MM.1S (cell line): Measurements from ENCODE around the gene NTF3.

Experiments
- EZH2 ChIP-seq: fragments of 300-600 bp; sonication (generic); optimal IDR thresholded peaks from 2 replicates; pipeline ENCODE3; 2017; ENCODE audit warnings: low read depth, mild to moderate bottlenecking, antibody characterized with exemption, low read length, mixed read lengths
- EZH2phosphoT487 ChIP-seq: fragments of 300-600 bp; sonication (generic); IDR thresholded peaks from 2 replicates; pipeline ENCODE4 v1.6.1; 2018; ENCODE audit warnings: antibody characterized with exemption, low read length
- TF ChIP-seq, protein P1 (sequence below): fragments of 300-600 bp; sonication (generic); IDR thresholded peaks from 2 replicates; pipeline ENCODE4 v1.5.1; 2016; ENCODE audit warnings: antibody characterized with exemption, low read length, mixed read lengths

DNA sequence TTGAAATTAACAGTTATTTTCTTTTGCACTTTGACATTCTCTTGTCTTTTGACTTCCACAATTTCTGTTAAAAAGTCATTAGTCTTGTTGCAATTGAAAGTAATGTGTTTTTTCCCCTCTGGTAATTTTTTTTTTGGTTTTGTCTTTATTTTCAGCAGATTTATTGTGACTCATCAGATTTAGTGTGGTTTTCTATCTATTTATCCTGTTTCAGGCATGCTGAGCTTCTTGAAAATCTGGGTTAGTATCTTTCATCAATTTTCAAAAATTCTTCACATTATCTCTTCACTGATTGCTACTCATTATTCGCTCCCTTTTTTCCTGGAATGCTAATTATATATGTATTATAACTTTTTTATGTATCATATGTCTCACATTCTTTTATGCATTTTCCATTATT, 15.3 kb upstream of the NTF3 start:
- TF ChIP-seq, protein P1, sequence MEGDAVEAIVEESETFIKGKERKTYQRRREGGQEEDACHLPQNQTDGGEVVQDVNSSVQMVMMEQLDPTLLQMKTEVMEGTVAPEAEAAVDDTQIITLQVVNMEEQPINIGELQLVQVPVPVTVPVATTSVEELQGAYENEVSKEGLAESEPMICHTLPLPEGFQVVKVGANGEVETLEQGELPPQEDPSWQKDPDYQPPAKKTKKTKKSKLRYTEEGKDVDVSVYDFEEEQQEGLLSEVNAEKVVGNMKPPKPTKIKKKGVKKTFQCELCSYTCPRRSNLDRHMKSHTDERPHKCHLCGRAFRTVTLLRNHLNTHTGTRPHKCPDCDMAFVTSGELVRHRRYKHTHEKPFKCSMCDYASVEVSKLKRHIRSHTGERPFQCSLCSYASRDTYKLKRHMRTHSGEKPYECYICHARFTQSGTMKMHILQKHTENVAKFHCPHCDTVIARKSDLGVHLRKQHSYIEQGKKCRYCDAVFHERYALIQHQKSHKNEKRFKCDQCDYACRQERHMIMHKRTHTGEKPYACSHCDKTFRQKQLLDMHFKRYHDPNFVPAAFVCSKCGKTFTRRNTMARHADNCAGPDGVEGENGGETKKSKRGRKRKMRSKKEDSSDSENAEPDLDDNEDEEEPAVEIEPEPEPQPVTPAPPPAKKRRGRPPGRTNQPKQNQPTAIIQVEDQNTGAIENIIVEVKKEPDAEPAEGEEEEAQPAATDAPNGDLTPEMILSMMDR: no peak
- TF ChIP-seq EZH2 (no peak), EZH2phosphoT487 (no peak)
